Liver (tissue), 9 donors: ENCODE data around the gene CGN. TPM values are rescaled to one million over a fixed set of nuclear protein-coding genes. Genes with fewer than 3 reads are reported as not detected.

Experiments
- DNase-seq: peaks from one replicate; pipeline ENCODE4 v3.0.0-alpha.2; 2017; ENCODE audit warnings: low spot score
- H3K27ac ChIP-seq, 2 donors: one replicate each; pipeline ENCODE4 v1.7.0; 2013; ENCODE audit warnings: inconsistent platforms in 2 of 2, low read length in 2 of 2, control low read depth in 1 of 2, low read depth in 1 of 2, mild to moderate bottlenecking in 1 of 2
- H3K27me3 ChIP-seq, 4 donors: one replicate each; pipeline versions ENCODE4 v1.6.1 to v1.7.0; 2013; ENCODE audit warnings: low read length in 3 of 4, inconsistent platforms in 1 of 4, mild to moderate bottlenecking in 1 of 4, moderate library complexity in 1 of 4; ENCODE audit not compliant: control insufficient read depth in 4 of 4, insufficient read depth in 4 of 4
- H3K36me3 ChIP-seq, 4 donors: one replicate each; pipeline versions ENCODE4 v1.6.1 to v1.7.0; 2013; ENCODE audit warnings: low read length in 3 of 4, mild to moderate bottlenecking in 3 of 4, low read depth in 1 of 4, moderate library complexity in 1 of 4; ENCODE audit not compliant: control insufficient read depth in 4 of 4, insufficient read depth in 3 of 4
- H3K4me1 ChIP-seq, 4 donors: one replicate each; pipeline versions ENCODE4 v1.6.1 to v1.7.0; 2013; ENCODE audit warnings: low read length in 3 of 4, mild to moderate bottlenecking in 3 of 4, moderate library complexity in 1 of 4; ENCODE audit not compliant: control insufficient read depth in 4 of 4, insufficient read depth in 4 of 4
- H3K4me3 ChIP-seq, 3 donors: one replicate each; pipeline versions ENCODE4 v1.6.1 to v1.7.0; 2013; ENCODE audit warnings: low read length in 3 of 3, control low read depth in 1 of 3, low read depth in 1 of 3, mild to moderate bottlenecking in 1 of 3
- H3K9ac ChIP-seq, 2 donors: one replicate each; pipeline ENCODE4 v1.7.0; 2013; ENCODE audit warnings: low read length in 2 of 2, mild to moderate bottlenecking in 2 of 2, moderate library complexity in 2 of 2, control low read depth in 1 of 2, low read depth in 1 of 2
- H3K9me3 ChIP-seq, 4 donors: one replicate each; pipeline versions ENCODE4 v1.6.1 to v1.7.0; 2013; ENCODE audit warnings: low read length in 3 of 4; ENCODE audit not compliant: control insufficient read depth in 4 of 4
- CTCF ChIP-seq: fragments of 150-350 bp; IDR thresholded peaks from 2 replicates; pipeline ENCODE4 v1.5.1; 2017; ENCODE audit warnings: improper control_type of control experiment, low read depth, low read length; ENCODE audit not compliant: missing input control
- EGR1 ChIP-seq, 2 donors: IDR thresholded peaks; 2 replicates each; pipeline ENCODE4 v1.6.1; 2016 to 2018; ENCODE audit warnings: antibody characterized with exemption in 2 of 2, low read depth in 2 of 2
- FOXA1 ChIP-seq: IDR thresholded peaks from 2 replicates; pipeline ENCODE4 v1.6.1; 2016; ENCODE audit warnings: antibody characterized with exemption
- FOXA2 ChIP-seq: IDR thresholded peaks from 2 replicates; pipeline ENCODE4 v1.6.1; 2016; ENCODE audit warnings: antibody characterized with exemption
- GABPA ChIP-seq, 2 donors: IDR thresholded peaks in 1 of 2; conservative IDR thresholded peaks in 1 of 2; 2 replicates each; pipeline ENCODE4 v1.6.1; 2016; ENCODE audit warnings: antibody characterized with exemption in 2 of 2, mild to moderate bottlenecking in 1 of 2, moderate library complexity in 1 of 2
- HNF4G ChIP-seq: IDR thresholded peaks from 2 replicates; pipeline ENCODE4 v1.6.1; 2016; ENCODE audit warnings: antibody characterized with exemption
- NR2F2 ChIP-seq: IDR thresholded peaks from 2 replicates; pipeline ENCODE4 v1.6.1; 2016; ENCODE audit warnings: antibody characterized with exemption
- RXRA ChIP-seq, 2 donors: IDR thresholded peaks; 2 replicates each; pipeline ENCODE4 v1.6.1; 2017 to 2018; ENCODE audit warnings: antibody characterized with exemption in 2 of 2, mild to moderate bottlenecking in 1 of 2
- SP1 ChIP-seq: IDR thresholded peaks from 2 replicates; pipeline ENCODE4 v1.6.1; 2018; ENCODE audit warnings: antibody characterized with exemption, mild to moderate bottlenecking
- TAF1 ChIP-seq: conservative IDR thresholded peaks from 2 replicates; pipeline ENCODE4 v1.6.1; 2016; ENCODE audit warnings: antibody characterized with exemption, mild to moderate bottlenecking
- YY1 ChIP-seq: IDR thresholded peaks from 2 replicates; pipeline ENCODE4 v1.6.1; 2016; ENCODE audit warnings: antibody characterized with exemption, mild to moderate bottlenecking
- WGBS: extraction: QIAGEN DNeasy Blood & Tissue Kit; methylation state at CpG from one replicate; pipeline ENCODE4 v1.1.7; 2013; 5-methylcytosine and 5-hydroxymethylcytosine counted together
- polyA plus RNA-seq, 2 donors: library from polyadenylated mRNA; stranded (reverse) in 1 of 2; unstranded in 1 of 2; fragments of 200-250 nt in 1 of 2; fragments of >200 nt in 1 of 2; fragmentation: Nextera tagmentation in 1 of 2; extraction: Ambion mirVana in 1 of 2; gene quantifications; one replicate each; pipeline versions ENCODE4 v1.2.1 to v1.2.3, GENCODE V29; 2013 to 2015
- total RNA-seq, 2 donors: library from RNA; depleted of rRNA; stranded (reverse); fragments of >200 nt; gene quantifications; one replicate each; pipeline ENCODE4 v1.2.3, GENCODE V29; 2014
- TF ChIP-seq, protein P1 (sequence below): IDR thresholded peaks from 2 replicates; pipeline ENCODE4 v1.6.1; 2016; ENCODE audit warnings: antibody characterized with exemption
- TF ChIP-seq, protein P2 (sequence below): IDR thresholded peaks from 2 replicates; pipeline ENCODE4 v1.6.1; 2016; ENCODE audit warnings: antibody characterized with exemption
- donor health status: healthy.
- donor health status: healthy.
- donor health status: healthy.
- donor health status: healthy.
- donor health status: healthy.

CGN gene
- total and polyA plus RNA-seq, 4 donors = 16.9 to 48.9 (median 19.4) TPM

- no peak overlapping the region for H3K27ac ChIP-seq
- no peak overlapping the region for H3K4me3 ChIP-seq
- TF ChIP-seq CTCF = peak; percentile 19
- TF ChIP-seq, protein P1, sequence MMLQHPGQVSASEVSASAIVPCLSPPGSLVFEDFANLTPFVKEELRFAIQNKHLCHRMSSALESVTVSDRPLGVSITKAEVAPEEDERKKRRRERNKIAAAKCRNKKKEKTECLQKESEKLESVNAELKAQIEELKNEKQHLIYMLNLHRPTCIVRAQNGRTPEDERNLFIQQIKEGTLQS = no peak
- H3K27me3 ChIP-seq = no peaks in the 10 kb centered on the region
- no peaks in the 10 kb centered on the region for H3K9me3 ChIP-seq
- no peaks in the 10 kb centered on the region for H3K4me1 ChIP-seq
- no peaks in the 10 kb centered on the region for H3K36me3 ChIP-seq
- WGBS = 65% methylated on average over 10 of the region's 10 CpGs
- H3K9ac ChIP-seq = no peak overlapping the region
- no peak for DNase-seq
Measured at GRCh38 chr1:151501474-151501873, 9.7 kb upstream of the CGN start.

DNA sequence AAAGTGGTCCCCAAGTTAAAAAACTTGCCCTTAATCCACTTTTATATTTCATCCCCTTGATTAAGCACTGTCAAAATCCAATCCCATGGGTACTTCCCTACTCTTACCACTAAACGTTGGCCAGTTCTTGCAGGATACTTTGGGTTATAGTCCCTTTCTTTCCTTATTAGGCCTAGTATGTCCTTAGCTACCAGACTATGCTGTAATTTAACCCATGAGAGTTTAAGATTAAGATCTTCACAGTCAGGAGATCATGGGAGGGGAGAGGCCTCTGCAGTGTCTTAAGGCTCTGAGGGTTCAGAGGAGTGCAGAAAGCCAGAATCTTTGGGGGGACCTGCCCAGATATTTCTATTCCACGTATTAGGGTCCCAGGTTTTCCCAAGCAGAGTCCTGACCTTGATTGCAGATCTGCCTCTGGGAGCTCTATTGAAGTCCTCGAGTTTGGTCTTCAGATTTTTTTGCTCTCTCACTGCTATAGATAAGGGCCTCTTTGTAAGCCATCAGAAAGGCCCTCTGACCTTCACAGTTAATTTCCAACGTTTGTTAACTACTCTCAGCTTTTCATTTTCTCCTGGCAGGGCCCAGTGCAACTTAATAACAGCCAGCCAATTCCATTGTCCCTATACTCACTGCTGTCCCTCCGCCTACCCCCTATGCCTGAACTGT is 9.0 kb upstream of the CGN start:
- H3K27ac ChIP-seq = no peak overlapping the region
- H3K4me3 ChIP-seq = no peak overlapping the region
- 75% methylated on average over 5 of the region's 5 CpGs for WGBS
- H3K4me1 ChIP-seq = no peaks in the 10 kb centered on the region
- H3K9me3 ChIP-seq = no peaks in the 10 kb centered on the region
- H3K27me3 ChIP-seq = no peaks in the 10 kb centered on the region
- no peak for DNase-seq
- no peaks in the 10 kb centered on the region for H3K36me3 ChIP-seq
- TF ChIP-seq TAF1 = no peak
- no peak overlapping the region for H3K9ac ChIP-seq

GRCh38 chr1:151502859-151503780 is 8.1 kb upstream of the CGN start:
- Histone ChIP-seq H3K9ac (no peak overlapping the region), H3K9me3 (no peaks in the 10 kb centered on the region), H3K4me1 (no peaks in the 10 kb centered on the region), H3K27me3 (no peaks in the 10 kb centered on the region), H3K27ac (no peak overlapping the region), H3K4me3 (no peak overlapping the region), H3K36me3 (no peaks in the 10 kb centered on the region)
- no peak for TF ChIP-seq NR2F2
- no peak for TF ChIP-seq RXRA (IDR thresholded peaks at IDR 0.05)
- TF ChIP-seq HNF4G = no peak
- no peak for TF ChIP-seq FOXA1
- TF ChIP-seq TAF1 = no peak
- no peak for TF ChIP-seq SP1
- TF ChIP-seq GABPA (IDR thresholded peaks at IDR 0.05 in 1 of 2, conservative IDR thresholded peaks at IDR 0.05 in 1 of 2) = no peak
- TF ChIP-seq, protein P2, sequence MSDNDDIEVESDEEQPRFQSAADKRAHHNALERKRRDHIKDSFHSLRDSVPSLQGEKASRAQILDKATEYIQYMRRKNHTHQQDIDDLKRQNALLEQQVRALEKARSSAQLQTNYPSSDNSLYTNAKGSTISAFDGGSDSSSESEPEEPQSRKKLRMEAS = no peak
- TF ChIP-seq EGR1 (IDR thresholded peaks at IDR 0.05; ENCODE audit: low read depth in 2 of 2) = no peak
- TF ChIP-seq FOXA2 = no peak
- no peak for TF ChIP-seq YY1
- no peak for TF ChIP-seq CTCF
- 72% methylated on average over 7 of the region's 7 CpGs for WGBS
- DNase-seq = no peak
